Glomerular visceral epithelial cell (primary cell): ENCODE results near the gene SOX18.

Experiments used
- DNase-seq: peaks from one replicate; pipeline ENCODE4 v3.0.0-alpha.2; 2016; ENCODE audit errors: extremely low spot score

The SOX18 gene

GRCh38 chr20:64080813-64081623 is 31.6 kb upstream of the SOX18 start:
- no peak for DNase-seq

GRCh38 chr20:64080013-64080812 is 30.8 kb upstream of the SOX18 start, which contains the start of gene OPRL1:
OPRL1 (plus strand) TSS chr20:64080082; CDS start chr20:64092721, 12,639 bp downstream.
- no peak for DNase-seq

DNA sequence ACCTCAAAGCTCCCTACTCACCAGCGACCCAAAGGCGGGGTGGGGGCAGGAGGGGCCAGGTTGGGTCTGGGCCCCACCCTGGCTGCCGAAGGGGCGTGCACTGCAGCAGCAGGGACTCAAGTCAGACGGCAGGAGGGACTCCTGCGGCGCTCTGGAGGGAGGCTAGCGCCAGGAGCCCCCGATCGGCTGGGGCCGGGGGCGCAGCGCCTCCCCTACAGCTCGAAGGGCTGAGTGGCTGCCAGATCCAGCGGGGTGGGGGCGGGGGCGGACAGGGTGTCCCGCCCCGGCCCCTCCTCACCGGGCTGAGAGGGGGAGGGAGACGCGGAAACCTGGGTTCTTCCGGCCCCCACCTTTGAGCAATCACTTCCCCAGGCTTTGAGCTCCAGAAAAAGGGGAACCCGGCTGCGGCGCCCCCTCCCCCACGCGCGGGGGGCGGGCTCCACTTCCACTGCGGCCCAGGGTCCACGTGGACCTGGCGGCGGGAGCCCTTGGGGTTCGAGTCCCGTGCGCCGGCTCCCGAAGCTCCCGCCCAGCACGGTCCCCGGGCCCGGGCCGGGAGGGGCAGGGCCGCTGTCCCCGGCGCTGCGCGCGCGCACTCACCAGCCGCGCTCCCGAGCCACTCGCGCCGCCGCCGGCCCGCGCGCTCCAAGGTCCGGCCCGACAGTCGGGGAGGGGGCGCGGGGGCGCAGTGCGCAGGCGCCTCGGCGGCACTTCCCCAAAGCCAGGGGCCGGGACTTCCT is 30.0 kb upstream of the SOX18 start, which contains the start of gene RGS19:
RGS19 (minus strand) TSS at position 246 of the 740 bp plus-strand sequence. CDS start 2,632 bp downstream, outside the sequence.
- DNase-seq, result peak; percentile 82

- no peak for DNase-seq
Measured at GRCh38 chr20:64078934-64079272, 29.5 kb upstream of the SOX18 start.

DNA sequence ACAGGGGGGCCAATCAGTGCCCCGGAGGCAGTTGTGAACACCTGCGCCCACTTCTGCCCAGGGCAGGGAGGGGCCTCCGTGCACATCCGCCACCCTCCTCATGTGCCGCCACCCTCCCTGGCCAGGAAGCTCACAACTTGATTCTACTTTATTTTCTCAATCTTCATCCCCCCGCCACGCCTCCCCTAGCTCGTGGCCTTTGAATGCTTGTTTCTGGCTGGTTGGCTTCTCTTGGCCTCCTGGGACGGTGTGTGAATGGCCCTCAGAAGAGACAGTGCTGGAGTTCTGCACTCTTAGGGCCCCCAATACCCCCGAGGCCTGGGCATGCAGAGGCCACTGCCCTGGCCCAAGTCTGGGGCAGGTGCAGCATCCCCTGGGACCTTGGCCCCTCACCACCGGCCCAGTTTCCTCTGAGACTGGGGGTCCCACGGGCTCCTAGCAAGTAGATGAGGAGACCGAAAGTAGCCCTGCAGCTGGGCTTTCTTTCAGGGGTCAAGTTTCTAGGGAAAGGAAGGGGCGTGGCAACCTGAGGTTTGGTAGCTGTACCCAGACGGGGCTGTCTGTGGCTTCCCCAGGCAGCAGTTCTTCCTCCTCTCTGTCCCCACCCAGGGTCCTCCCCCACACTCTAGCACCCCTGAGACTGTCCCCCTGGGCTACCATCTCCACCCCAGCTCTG is 28.6 kb upstream of the SOX18 start:
- no peak for DNase-seq

DNA sequence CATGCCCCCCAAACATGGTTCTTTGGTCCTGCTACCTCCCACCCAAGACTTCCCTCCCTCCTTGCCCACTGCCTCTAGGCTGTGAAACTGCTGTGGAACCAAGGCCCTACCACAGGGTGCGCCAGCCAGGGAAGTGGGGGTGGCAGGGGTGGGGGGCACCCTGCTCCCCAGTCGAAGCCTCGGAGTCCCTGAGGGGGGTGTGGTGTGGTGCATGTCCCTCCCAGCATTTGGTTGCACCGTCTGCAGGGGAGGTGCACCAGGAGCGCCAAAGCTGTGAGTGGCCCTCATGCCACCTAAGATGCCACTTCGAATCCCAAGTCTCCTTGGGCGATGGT is 28.1 kb upstream of the SOX18 start:
- DNase-seq, result no peak

- no peak for DNase-seq
Measured at GRCh38 chr20:64077094-64077493, 27.7 kb upstream of the SOX18 start.

GRCh38 chr20:64076061-64076997 is 26.9 kb upstream of the SOX18 start:
- DNase-seq, result no peak

DNA sequence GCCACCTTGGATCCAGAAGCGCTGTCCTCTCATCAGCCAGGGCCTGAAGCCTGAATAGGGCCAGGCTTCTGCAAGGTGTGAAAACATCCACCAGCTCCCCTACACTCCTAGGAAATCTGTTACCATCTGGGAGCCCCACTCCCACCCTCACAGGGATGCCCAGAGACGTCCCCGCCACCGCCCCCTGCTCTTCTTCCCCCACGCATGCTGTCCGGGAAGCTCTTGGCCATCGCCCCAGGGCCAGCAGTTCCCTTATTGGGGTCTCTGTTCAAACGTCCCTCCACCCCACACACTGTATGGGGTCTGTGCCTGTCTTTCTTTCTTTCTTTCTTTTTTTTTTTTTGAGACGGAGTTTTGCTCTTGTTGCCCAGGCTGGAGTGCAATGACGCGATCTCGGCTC is 26.1 kb upstream of the SOX18 start:
- no peak for DNase-seq

DNA sequence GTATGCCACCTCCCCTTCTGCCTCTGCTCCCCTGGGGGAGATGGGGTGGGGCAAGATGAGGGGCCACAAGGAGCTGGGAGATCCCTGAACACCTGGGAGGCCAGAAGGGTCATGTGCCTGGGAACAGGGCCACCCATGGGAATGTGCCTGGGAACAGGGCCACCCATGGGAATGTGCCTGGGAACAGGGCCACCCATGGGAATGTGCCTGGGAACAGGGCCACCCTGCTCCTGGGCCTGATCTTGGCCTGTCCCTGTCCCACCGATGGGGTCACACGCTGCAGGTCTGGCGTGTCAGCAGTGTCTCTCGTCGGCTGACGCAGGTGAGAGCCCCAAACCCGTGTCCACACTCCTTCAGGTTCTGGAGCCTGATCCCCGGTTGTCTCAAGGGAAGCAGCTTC is 25.5 kb upstream of the SOX18 start:
- no peak for DNase-seq

- DNase-seq, result no peak
Measured at GRCh38 chr20:64074184-64074789, 24.8 kb upstream of the SOX18 start.

DNA sequence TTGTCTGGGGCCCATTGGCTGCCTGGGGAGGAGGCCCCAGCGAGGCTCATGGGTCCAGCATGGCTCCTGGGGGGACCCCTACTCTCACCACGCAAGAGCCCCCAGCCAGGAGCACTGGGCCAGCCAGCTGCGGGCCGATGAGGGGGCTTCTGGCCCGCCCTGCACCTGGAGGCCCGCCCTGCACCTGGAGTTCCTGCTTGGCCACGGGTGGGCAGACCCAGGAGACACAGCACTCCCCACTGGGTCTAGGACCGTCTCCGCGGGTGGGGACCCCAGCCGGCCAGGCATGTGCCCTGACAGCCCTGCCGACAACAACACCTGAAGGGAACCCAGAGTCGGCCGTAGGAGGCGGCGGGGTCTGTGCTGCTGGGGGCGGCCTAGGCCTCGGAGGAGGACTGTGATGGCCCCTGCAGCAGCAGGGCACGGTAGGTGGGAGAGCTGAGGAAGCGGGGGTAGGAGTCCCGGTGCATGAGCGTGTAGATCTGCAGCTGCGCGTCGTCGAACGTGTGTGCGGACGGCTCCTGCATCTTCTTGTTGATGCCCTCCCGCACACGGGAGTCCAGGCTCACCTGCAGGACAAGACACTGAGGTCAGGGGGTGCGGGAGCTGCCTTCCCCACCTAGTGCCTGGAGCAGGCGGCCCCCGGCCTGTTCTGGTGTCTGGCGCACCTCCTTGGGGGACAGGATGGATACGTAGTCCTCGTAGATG is 24.2 kb upstream of the SOX18 start:
- DNase-seq, result no peak

DNA sequence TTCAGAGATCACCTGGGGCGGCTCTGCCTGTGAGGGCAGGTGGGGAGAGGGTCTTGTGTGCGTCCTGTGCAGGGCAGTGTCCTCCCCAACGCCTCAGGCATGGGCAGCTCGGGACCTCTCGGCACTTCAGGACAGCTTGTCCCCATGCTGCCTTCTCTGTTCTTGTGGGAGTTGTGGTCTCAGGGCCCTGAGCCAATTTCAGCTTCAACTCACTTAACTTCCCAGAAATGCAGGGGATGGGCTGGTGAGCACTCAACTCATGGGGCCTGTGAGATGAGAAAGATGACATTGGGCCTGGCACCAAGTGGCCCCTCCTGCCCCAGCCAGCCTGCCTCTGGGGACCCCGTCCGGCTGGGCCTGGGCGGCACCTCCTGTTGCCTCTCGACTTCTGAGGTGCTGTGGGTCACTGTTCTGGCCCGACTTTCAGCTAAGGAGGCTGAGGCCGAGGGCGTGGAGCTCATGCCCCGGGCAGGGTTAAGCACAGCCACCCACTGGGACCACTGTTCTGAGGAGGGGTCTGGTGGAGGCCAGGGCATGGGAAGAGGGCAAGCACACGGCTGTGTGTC is 23.1 kb upstream of the SOX18 start:
- no peak for DNase-seq

DNA sequence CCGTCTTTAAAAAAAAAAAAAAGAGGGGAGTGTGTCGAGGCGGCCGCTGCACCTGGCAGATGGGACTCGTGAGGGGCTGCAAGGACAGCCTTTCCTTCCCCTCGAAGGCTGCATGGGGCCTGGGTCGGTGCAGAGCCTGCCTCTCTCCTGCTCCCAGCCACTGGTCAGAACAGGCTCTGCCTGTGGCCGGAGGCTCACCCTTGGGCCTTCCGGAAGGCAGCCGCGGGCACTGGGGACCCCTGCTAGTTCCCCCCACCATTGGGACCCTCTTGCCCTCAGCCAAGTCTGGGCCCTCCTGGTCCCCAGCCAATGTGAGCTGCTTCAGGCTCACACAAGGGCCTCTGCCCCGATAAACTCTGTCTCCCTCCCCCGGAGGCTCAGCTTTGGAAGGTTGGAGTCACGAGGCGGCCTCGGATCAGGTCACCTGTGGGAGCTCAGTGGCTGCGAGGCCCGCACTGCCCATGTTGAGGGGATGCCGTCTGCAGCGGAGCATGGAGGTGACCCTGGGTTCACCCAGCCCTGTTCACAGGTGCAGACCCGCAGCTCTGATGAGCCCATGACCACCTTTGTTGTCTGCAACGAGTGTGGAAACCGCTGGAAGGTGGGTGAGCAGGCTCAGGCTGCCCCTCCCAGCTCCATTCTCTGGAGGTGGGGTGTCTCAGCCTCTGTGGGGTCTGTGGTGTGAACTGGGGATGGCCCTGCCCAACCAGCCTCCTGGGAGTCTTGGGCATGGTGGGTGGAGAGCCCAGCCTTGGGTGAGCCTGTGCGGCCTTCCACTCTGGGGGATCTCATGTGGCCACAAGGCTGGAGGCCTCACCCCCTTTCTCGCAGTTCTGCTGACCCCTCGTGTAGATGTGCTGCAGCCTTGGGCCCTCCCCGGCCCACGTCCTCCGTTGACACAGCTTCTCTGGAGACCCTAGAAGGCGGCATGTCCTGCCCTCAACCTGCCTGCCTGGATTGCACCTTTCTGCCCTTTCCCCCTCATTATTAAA is 22.2 kb upstream of the SOX18 start:
- no peak for DNase-seq

DNA sequence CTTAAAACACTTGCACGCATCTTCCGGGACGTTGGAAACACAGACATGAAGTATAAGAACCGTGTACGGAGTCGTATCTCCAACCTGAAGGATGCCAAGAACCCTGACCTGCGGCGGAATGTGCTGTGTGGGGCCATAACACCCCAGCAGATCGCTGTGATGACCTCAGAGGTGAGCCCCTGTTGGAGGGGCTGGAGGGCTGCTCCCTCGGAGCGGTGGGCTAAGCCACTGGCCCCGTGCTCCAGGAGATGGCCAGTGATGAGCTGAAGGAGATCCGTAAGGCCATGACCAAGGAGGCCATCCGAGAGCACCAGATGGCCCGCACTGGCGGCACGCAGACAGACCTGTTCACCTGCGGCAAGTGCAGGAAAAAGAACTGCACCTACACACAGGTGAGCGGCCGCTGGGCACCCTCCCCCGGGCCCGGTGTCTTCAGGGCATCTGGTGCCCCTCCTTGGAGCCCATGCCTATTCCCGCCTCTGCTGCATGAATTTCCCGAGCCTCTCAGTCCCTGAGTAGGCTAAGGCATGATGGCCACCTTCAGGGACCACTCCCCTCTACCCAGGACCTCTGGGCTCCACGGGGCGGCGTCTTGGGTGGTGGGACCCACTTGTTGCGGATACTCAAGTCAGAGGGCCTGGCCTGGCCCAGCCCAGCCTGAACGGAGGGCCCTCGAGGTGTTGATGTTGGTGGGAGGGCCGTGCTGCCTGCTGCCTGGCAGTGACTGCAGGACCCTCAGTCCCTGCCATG is 21.0 kb upstream of the SOX18 start:
- no peak for DNase-seq

DNA sequence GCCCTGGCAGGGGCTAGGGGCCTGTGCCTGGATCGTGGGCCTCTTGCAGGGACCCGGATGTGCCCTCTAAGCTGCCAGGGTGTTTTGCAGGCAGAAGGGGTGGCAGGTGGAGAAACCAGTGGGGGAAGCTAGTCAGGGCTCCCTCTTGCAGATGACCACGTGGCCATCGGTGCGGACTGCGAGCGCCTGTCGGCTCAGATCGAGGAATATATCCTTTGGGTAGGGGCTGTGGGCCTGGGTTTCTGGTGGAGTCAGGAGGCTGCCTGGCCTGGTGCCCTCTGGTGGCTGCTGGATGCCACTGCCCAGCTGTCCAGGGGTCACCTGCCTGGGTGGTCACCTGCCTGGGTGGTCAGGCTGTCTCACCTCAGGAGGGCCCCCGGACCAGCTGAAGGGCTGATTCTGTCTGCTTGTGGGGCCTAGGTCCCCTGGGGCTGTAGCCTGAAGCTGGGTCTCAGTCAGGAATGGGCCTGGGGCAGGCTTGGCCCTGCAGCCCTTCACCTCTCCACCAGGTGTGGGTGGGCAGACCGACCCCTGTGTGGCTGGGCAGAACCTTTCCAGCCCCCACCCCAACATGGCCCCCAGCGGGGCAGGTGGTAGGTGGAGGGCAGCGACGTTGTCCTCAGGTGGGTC is 20.3 kb upstream of the SOX18 start:
- peak; percentile 51 for DNase-seq

DNA sequence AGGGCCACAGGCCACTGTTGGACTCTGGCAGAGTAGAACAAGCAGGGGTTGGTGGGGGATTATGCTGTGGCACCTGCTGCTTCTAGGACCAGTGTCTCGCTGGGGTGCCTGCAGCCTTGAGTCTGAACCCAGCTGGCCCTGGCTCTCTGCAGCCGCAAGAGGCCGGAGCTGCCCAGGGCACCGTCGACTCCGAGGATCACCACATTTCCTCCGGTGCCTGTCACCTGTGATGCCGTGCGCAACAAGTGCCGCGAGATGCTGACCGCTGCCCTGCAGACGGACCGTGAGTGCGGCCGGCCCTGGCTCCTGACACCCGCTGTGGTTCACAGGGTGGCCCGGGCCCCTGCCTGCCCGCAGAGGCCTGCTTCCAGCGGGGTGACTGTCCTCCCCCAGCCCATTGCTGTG is 19.8 kb upstream of the SOX18 start:
- no peak for DNase-seq
